H1 (cell line): ENCODE data around the gene MYO9B. TPM values are rescaled to one million over a fixed set of nuclear protein-coding genes. Genes with fewer than 3 reads are reported as not detected.

ENCODE experiments used
- CTCF ChIA-PET: fragments of 300-600 bp; sonication (Branson Sonifier 250); formaldehyde crosslinking; loops from one replicate; lab custom pipeline; 2021; ENCODE audit not compliant: partially characterized antibody; lab: Charles Lee
- POLR2A ChIA-PET: fragments of 300-600 bp; sonication (Branson Sonifier 250); formaldehyde crosslinking; loops from one replicate; lab custom pipeline; 2021; ENCODE audit warnings: inconsistent platforms; ENCODE audit not compliant: partially characterized antibody; lab: Charles Lee
- DNase-seq, 2 experiments: peaks; one replicate each; pipeline versions ENCODE4 v3.0.0 to v3.0.0-alpha.2; 2010 to 2022; ENCODE audit warnings: low spot score in 2 of 2, low read depth in 1 of 2, mixed read lengths in 1 of 2
- FAIRE-seq: peaks from 2 replicates; lab custom pipeline; 2011; peaks lifted over from hg19 to GRCh38; lab: Jason Lieb, UNC
- H2AFZ ChIP-seq: 2 replicates; pipeline ENCODE4 v1.8.1; 2012; ENCODE audit warnings: low read length, inconsistent platforms
- H2AK5ac ChIP-seq: 2 replicates; pipeline ENCODE4 v1.6.1; 2013; ENCODE audit warnings: low read depth, low read length
- H2BK120ac ChIP-seq: replicated peaks from 2 replicates; pipeline ENCODE3; 2013; ENCODE audit warnings: low read depth, low read length, inconsistent platforms
- H2BK12ac ChIP-seq: 2 replicates; pipeline ENCODE4 v1.6.1; 2013; ENCODE audit warnings: low read depth, low read length
- H2BK15ac ChIP-seq: 2 replicates; pipeline ENCODE4 v1.6.1; 2013; ENCODE audit warnings: low read length
- H2BK20ac ChIP-seq: 2 replicates; pipeline ENCODE4 v1.6.1; 2013; ENCODE audit warnings: low read length
- H2BK5ac ChIP-seq: 2 replicates; pipeline ENCODE4 v1.6.1; 2013; ENCODE audit warnings: low read depth, low read length
- H3K14ac ChIP-seq: 2 replicates; pipeline ENCODE4 v1.6.1; 2013; ENCODE audit warnings: inconsistent platforms; ENCODE audit not compliant: insufficient read length
- H3K18ac ChIP-seq: 2 replicates; pipeline ENCODE4 v1.6.1; 2013; ENCODE audit warnings: low read length; ENCODE audit errors: extremely low read depth
- H3K23ac ChIP-seq: 2 replicates; pipeline ENCODE4 v1.6.1; 2013; ENCODE audit warnings: inconsistent platforms; ENCODE audit not compliant: insufficient read length
- H3K23me2 ChIP-seq: 2 replicates; pipeline ENCODE4 v1.6.1; 2013; ENCODE audit warnings: low read depth, low read length
- H3K27ac ChIP-seq: 2 replicates; pipeline ENCODE4 v1.6.1; 2011; ENCODE audit warnings: low read depth, low read length, inconsistent platforms
- H3K27me3 ChIP-seq, 4 experiments: replicated peaks in 1 of 4; 1 replicate in 1 of 4; 2 replicates in 3 of 4; pipeline versions ENCODE4 v1.6.1 to v1.8.1; 2011 to 2013; ENCODE audit warnings: low read length in 3 of 4, mild to moderate bottlenecking in 3 of 4, inconsistent platforms in 2 of 4, mixed read lengths in 2 of 4, moderate library complexity in 1 of 4; ENCODE audit not compliant: control insufficient read depth in 3 of 4, insufficient read depth in 3 of 4; ENCODE audit errors: extremely low read depth in 1 of 4
- H3K36me3 ChIP-seq, 4 experiments: 2 replicates each; pipeline versions ENCODE4 v1.6.1 to v1.8.1; 2011 to 2013; ENCODE audit warnings: mild to moderate bottlenecking in 4 of 4, low read length in 3 of 4, moderate library complexity in 2 of 4, control low read depth in 1 of 4, inconsistent platforms in 1 of 4; ENCODE audit not compliant: insufficient read depth in 4 of 4, control insufficient read depth in 2 of 4
- H3K4ac ChIP-seq: replicated peaks from 2 replicates; pipeline ENCODE3; 2013; ENCODE audit warnings: low read length, low read depth, mixed read lengths, inconsistent platforms; ENCODE audit not compliant: insufficient read length
- H3K4me1 ChIP-seq, 4 experiments: replicated peaks in 1 of 4; 1 replicate in 1 of 4; 2 replicates in 3 of 4; pipeline versions ENCODE4 v1.6.1 to v1.8.1; 2011 to 2013; ENCODE audit warnings: low read length in 3 of 4, inconsistent platforms in 2 of 4, mixed read lengths in 1 of 4; ENCODE audit not compliant: insufficient read depth in 4 of 4, control insufficient read depth in 3 of 4
- H3K4me2 ChIP-seq, 2 experiments: 2 replicates each; pipeline versions ENCODE4 v1.6.1 to v1.8.1; 2011 to 2013; ENCODE audit warnings: low read depth in 2 of 2, low read length in 2 of 2, control low read depth in 1 of 2, inconsistent platforms in 1 of 2, mild to moderate bottlenecking in 1 of 2; ENCODE audit not compliant: insufficient read depth in 1 of 2
- H3K4me3 ChIP-seq, 4 experiments: fragments of 200-600, 300-600 bp in 1 of 4; sonication (generic), shearing (Covaris generic), sonication (Bioruptor Twin) in 1 of 4; 2 replicates each; pipeline versions ENCODE4 v1.5.1 to v1.8.1; 2011 to 2016; ENCODE audit warnings: low read length in 4 of 4, low read depth in 3 of 4, control low read depth in 2 of 4, inconsistent platforms in 2 of 4, mild to moderate bottlenecking in 2 of 4, mixed read lengths in 1 of 4, moderate library complexity in 1 of 4; ENCODE audit not compliant: insufficient read depth in 2 of 4; ENCODE audit errors: extremely low read depth in 1 of 4
- H3K56ac ChIP-seq: replicated peaks from 2 replicates; pipeline ENCODE3; 2013; ENCODE audit warnings: low read depth, mild to moderate bottlenecking, mixed read lengths, low read length, inconsistent platforms; ENCODE audit not compliant: insufficient read length
- H3K79me1 ChIP-seq: 2 replicates; pipeline ENCODE4 v1.6.1; 2013; ENCODE audit warnings: low read depth, low read length, control low read depth
- H3K79me2 ChIP-seq, 2 experiments: 2 replicates each; pipeline versions ENCODE4 v1.6.1 to v1.8.1; 2012 to 2013; ENCODE audit warnings: low read length in 2 of 2, mild to moderate bottlenecking in 2 of 2, inconsistent platforms in 1 of 2; ENCODE audit not compliant: insufficient read depth in 2 of 2, control insufficient read depth in 1 of 2
- H3K9ac ChIP-seq, 4 experiments: replicated peaks in 1 of 4; 1 replicate in 1 of 4; 2 replicates in 3 of 4; pipeline versions ENCODE4 v1.6.1 to v1.8.1; 2011 to 2013; ENCODE audit warnings: low read depth in 3 of 4, low read length in 3 of 4, control low read depth in 2 of 4, mild to moderate bottlenecking in 2 of 4, moderate library complexity in 2 of 4, inconsistent platforms in 1 of 4; ENCODE audit errors: extremely low read depth in 1 of 4
- H3K9me3 ChIP-seq, 2 experiments: 2 replicates each; pipeline versions ENCODE4 v1.6.1 to v1.8.1; 2012 to 2013; ENCODE audit warnings: mild to moderate bottlenecking in 2 of 2, moderate library complexity in 2 of 2, control low read depth in 1 of 2, inconsistent platforms in 1 of 2, low read depth in 1 of 2, low read length in 1 of 2, mixed read lengths in 1 of 2; ENCODE audit not compliant: insufficient read depth in 2 of 2
- H4K20me1 ChIP-seq, 2 experiments: replicated peaks in 1 of 2; 2 replicates each; pipeline versions ENCODE3 to v1.8.1; 2011 to 2013; ENCODE audit warnings: inconsistent platforms in 2 of 2, low read length in 2 of 2, mild to moderate bottlenecking in 1 of 2; ENCODE audit not compliant: insufficient read depth in 2 of 2, control insufficient read depth in 1 of 2
- H4K5ac ChIP-seq: 2 replicates; pipeline ENCODE4 v1.6.1; 2013; ENCODE audit warnings: low read length, low read depth, mixed read lengths, inconsistent platforms; ENCODE audit not compliant: insufficient read length
- H4K8ac ChIP-seq: 2 replicates; pipeline ENCODE4 v1.8.0; 2013; ENCODE audit warnings: mild to moderate bottlenecking, moderate library complexity, low read length, inconsistent platforms; ENCODE audit not compliant: insufficient read depth; ENCODE audit errors: extremely low read depth
- H4K91ac ChIP-seq: replicated peaks from 2 replicates; pipeline ENCODE3; 2013; ENCODE audit warnings: low read length, mixed read lengths, inconsistent platforms; ENCODE audit not compliant: insufficient read length
- CEBPB ChIP-seq: IDR thresholded peaks from 2 replicates; pipeline ENCODE4 v1.6.1; 2012; ENCODE audit warnings: low read depth, low read length
- CTCF ChIP-seq, 3 experiments: IDR thresholded peaks; 1 replicate in 2 of 3; 2 replicates in 1 of 3; pipeline versions ENCODE4 v1.5.1 to v1.6.1; 2011; ENCODE audit warnings: low read length in 3 of 3, mild to moderate bottlenecking in 3 of 3, inconsistent platforms in 2 of 3, low read depth in 1 of 3, moderate library complexity in 1 of 3; ENCODE audit not compliant: insufficient read depth in 1 of 3; ENCODE audit errors: control extremely low read depth in 1 of 3
- EGR1 ChIP-seq: IDR thresholded peaks from 2 replicates; pipeline ENCODE4 v1.6.1; 2011; ENCODE audit warnings: low read depth, low read length, borderline replicate concordance
- GTF2F1 ChIP-seq: IDR thresholded peaks from 2 replicates; pipeline ENCODE4 v1.6.1; 2012; ENCODE audit warnings: low read depth, low read length, improper control_type of control experiment, borderline replicate concordance
- MAX ChIP-seq: IDR thresholded peaks from 2 replicates; pipeline ENCODE4 v1.6.1; 2012; ENCODE audit warnings: inconsistent platforms
- RFX5 ChIP-seq: IDR thresholded peaks from 2 replicates; pipeline ENCODE4 v1.6.1; 2011; ENCODE audit warnings: low read depth, low read length, improper control_type of control experiment, borderline replicate concordance
- RNF2 ChIP-seq: fragments of 200-900, 300-1000 bp; sonication (generic); IDR thresholded peaks from 2 replicates; pipeline ENCODE4 v1.7.1; 2016; ENCODE audit warnings: borderline replicate concordance, low read depth, mild to moderate bottlenecking, antibody characterized with exemption, low read length; ENCODE audit not compliant: poor library complexity, severe bottlenecking; ENCODE audit errors: missing control alignments
- SUZ12 ChIP-seq: fragments of 200-600 bp; sonication (generic); IDR thresholded peaks from 2 replicates; pipeline ENCODE4 v1.6.1; 2012; ENCODE audit warnings: mild to moderate bottlenecking, inconsistent platforms, low read length, moderate library complexity, mixed read lengths
- TEAD4 ChIP-seq: IDR thresholded peaks from 2 replicates; pipeline ENCODE4 v1.6.1; 2012; ENCODE audit warnings: low read depth, low read length, inconsistent platforms, mixed read lengths
- YY1 ChIP-seq: IDR thresholded peaks from 2 replicates; pipeline ENCODE4 v1.6.1; 2011; ENCODE audit warnings: low read depth, mild to moderate bottlenecking, low read length
- WGBS, 2 experiments: shearing (Covaris generic) in 1 of 2; methylation state at CpG; one replicate each; pipeline versions ENCODE4 v1.1.6 to v1.1.7; 2013 to 2015; ENCODE audit warnings: low lambda C conversion rate in 2 of 2, mixed read lengths in 2 of 2, inconsistent platforms in 1 of 2, low coverage in 1 of 2, missing lambda C conversion rate in 1 of 2; ENCODE audit not compliant: insufficient replicate concordance in 2 of 2, insufficient coverage in 1 of 2, insufficient read length in 1 of 2; ENCODE audit errors: extremely low coverage in 1 of 2, missing lambda C conversion rate in 1 of 2; 5-methylcytosine and 5-hydroxymethylcytosine counted together
- polyA plus RNA-seq, 7 experiments: library from polyadenylated mRNA; depleted of rRNA in 3 of 7; stranded (reverse) in 5 of 7; unstranded in 2 of 7; fragments of >200 nt in 5 of 7; fragments of 200-250 nt in 2 of 7; gene quantifications; 1 replicate in 5 of 7; 2 replicates in 1 of 7; 4 replicates in 1 of 7; pipeline versions ENCODE4 v1.2.1 to v1.2.3, GENCODE V29; 2011 to 2013; ENCODE audit warnings: missing spikeins in 2 of 7, mixed read lengths in 2 of 7
- total RNA-seq: library from RNA; stranded (reverse); fragmentation: NEBNext Ultra II Directional; extraction: Animal tissue kit (Norgen Biotek cat#: 25700); gene quantifications from 2 replicates; pipeline ENCODE4 v1.2.1, GENCODE V29; 2021

MYO9B gene
- total and polyA plus RNA-seq, 2 of the 8 experiments (the other 6 are each of a cell fraction or from before 2014, with no cell fraction given), result 27.6 to 77.1 TPM

GRCh38 chr19:17156296-17156946 lies 80.8 kb downstream of the MYO9B start:
- POLR2A ChIA-PET, result interaction anchor here (0.8 kb wide), 1 partner anchor 83 kb away, joined by 3 read pairs; no protein-coding TSS in a partner anchor
- 94% methylated on average over 11 of the region's 11 CpGs; no CpG with 5 or more reads in 1 of the 2 experiments for WGBS, 2 experiments
- TF ChIP-seq CTCF (IDR thresholded peaks at IDR 0.05; ENCODE audit: control extremely low read depth in 1 of 3, insufficient read depth in 1 of 3, low read depth in 1 of 3, low read length in 3 of 3) (no peak), GTF2F1 (no peak), MAX (no peak), RFX5 (no peak), RNF2 (no peak), CEBPB (no peak), EGR1 (no peak), SUZ12 (no peak), YY1 (no peak), TEAD4 (no peak)

More at GRCh38 chr19:17156296-17156946, 80.8 kb downstream of the MYO9B start:
- Histone ChIP-seq H4K20me1 (peaks cover 2% of the 10 kb centered on the region in 2 experiments), H2BK20ac (no peak overlapping the region), H2BK15ac (no peak overlapping the region), H2BK12ac (no peak overlapping the region), H3K9ac (no peak overlapping the region), H3K4ac (no peak overlapping the region), H3K56ac (no peak overlapping the region), H4K5ac (no peak overlapping the region), H2BK5ac (no peak overlapping the region), H2BK120ac (no peak overlapping the region), H2AK5ac (no peak overlapping the region), H3K18ac (no peak overlapping the region), H3K14ac (no peak overlapping the region), H3K36me3 (peaks cover 3 to 23% (median 15%) of the 10 kb centered on the region in 4 experiments), H3K79me1 (no peaks in the 10 kb centered on the region), H4K91ac (no peak overlapping the region), H3K4me1 (peaks cover 0 to 11% (median 7%) of the 10 kb centered on the region in 4 experiments; a peak in 6 of 7 replicates), H4K8ac (no peak overlapping the region), H3K27me3 (no peaks in the 10 kb centered on the region), H3K27ac (no peak overlapping the region), H2AFZ (no peak overlapping the region), H3K4me3 (no peak overlapping the region), H3K9me3 (no peaks in the 10 kb centered on the region), H3K79me2 (no peaks in the 10 kb centered on the region), H3K23ac (no peak overlapping the region), H3K4me2 (no peak overlapping the region), H3K23me2 (no peaks in the 10 kb centered on the region; the same call in 1 of the 2 replicates)
- CTCF ChIA-PET, result interaction anchor here (0.5 kb wide), 1 partner anchor 57 kb away, joined by 4 read pairs; no protein-coding TSS in a partner anchor
- DNase-seq (no peak), FAIRE-seq (no peak)
